Non-pigmented ciliary epithelial cell (primary cell): ENCODE data around the gene CDH6.
A peak's percentile ranks its signal among the peaks of the same experiment; 100 is the strongest.

Source experiments
- DNase-seq: peaks from one replicate; pipeline ENCODE4 v3.0.0-alpha.2; 2010; ENCODE audit warnings: low read depth

Gene CDH6

GRCh38 chr5:31197183-31197582 lies 3.7 kb downstream of the CDH6 start:
- peak; percentile 48 for DNase-seq

- DNase-seq, result no peak
These were observed 11.5 kb downstream of the CDH6 start for GRCh38 chr5:31204958-31205357.

DNA sequence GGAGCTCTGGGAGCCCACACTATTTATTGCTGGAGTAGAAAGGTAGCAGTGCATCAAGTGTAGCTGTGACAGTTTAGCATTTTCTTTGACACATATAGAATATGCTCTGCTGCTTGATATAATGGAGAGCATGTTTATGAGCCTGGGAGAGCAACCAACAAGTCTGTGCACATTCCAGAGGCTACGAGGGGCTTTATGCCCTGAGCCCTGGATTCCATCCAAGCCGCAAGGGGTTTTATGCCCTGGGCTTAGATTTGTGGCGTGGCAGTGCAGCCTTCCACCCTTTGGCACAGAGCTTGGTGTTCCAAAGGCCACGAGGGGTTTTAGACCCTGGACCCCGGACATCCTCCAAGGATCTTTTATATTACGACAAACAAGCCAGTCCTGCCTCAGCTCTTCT lies 14.6 kb downstream of the CDH6 start:
- no peak for DNase-seq

- no peak for DNase-seq
These were observed 15.8 kb downstream of the CDH6 start for GRCh38 chr5:31209334-31209733.

- no peak for DNase-seq
These were observed 17.6 kb downstream of the CDH6 start for GRCh38 chr5:31211098-31211497.

GRCh38 chr5:31213257-31213656 lies 19.8 kb downstream of the CDH6 start:
- no peak for DNase-seq

- no peak for DNase-seq
These were observed 20.2 kb downstream of the CDH6 start for GRCh38 chr5:31213705-31214121.

- DNase-seq, result no peak
These were observed 20.7 kb downstream of the CDH6 start for GRCh38 chr5:31214229-31214628.

DNA sequence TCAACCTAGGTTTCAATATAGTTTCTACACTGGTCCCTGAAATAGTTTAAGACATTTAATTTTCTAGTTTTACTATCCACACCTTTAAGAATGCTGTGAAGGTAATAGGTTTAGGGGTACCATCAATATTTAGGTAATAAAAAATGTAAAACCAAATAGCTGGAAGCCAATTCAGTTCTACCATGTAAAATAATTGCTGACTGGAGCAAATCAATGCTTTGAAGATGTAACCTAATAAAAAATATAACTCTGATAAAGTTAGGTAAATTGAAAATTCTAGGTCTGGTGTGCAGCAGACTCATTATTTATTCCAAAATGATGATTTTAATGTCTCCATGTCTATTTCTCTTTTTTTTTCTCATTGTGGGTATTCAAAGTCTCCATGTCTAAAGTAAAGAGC lies 21.8 kb downstream of the CDH6 start:
- DNase-seq, result no peak

DNA sequence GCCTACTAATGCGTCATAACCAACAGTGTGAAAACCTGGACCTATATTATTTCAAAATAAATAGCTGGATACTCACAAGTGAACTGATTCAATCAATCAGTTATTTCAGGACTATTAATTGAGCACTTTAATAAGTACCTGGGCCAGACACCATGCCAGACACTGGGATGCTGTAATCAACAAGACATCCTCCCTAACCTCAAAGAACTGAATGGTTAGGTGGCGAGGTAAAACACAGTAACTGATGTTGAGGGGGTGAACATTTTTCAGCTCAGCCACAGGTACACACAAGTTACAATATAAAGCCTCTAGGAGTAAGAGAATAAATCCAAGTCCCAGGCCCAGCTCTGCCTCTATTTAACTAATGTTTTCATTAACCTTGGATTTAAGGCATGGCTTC lies 24.0 kb downstream of the CDH6 start:
- no peak for DNase-seq

GRCh38 chr5:31218978-31219377 lies 25.5 kb downstream of the CDH6 start:
- DNase-seq, result no peak

GRCh38 chr5:31221001-31221400 lies 27.5 kb downstream of the CDH6 start:
- no peak for DNase-seq

DNA sequence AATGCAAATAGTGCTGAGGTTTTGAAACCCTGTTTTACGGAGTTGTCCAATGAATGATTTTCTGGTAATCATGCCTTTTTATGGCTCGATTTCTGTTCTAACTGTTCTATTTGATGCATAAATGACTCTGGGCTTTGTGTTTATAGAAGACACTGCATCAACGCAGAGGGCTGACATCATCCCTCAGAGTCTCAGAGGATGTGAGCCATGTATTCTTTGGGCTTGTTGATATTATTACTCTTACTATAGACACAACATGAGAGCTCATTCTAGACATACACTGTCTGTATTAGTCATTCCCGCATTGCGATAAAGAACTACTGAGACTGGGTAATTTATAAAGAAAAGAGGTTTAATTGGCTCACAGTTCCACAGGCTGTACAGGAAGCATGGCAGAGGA lies 31.6 kb downstream of the CDH6 start:
- peak; percentile 84 for DNase-seq

DNA sequence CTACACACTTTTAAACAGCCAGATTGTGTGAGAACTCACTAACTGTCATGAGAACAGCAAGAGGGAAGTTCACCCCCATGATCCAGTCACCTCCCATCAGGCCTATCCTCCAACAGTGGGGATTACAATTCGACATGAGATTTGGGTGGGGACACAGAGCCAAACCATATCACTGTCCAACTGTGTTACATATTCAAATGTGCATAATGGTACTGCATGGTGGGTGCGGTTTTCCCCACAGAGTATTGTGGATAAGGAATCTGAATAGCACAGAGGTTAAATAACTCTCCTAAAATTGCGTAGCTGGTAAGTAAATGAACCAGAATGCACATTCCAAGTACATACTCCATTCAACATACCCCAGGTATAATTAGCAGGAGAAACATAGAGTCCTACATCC lies 32.1 kb downstream of the CDH6 start:
- DNase-seq, result no peak

GRCh38 chr5:31226651-31227050 lies 33.2 kb downstream of the CDH6 start:
- DNase-seq, result no peak

GRCh38 chr5:31229266-31229665 lies 35.8 kb downstream of the CDH6 start:
- no peak for DNase-seq

- no peak for DNase-seq
These were observed 37.8 kb downstream of the CDH6 start for GRCh38 chr5:31231177-31231838.

GRCh38 chr5:31232273-31232888 lies 38.9 kb downstream of the CDH6 start:
- peak; percentile 32 for DNase-seq

DNA sequence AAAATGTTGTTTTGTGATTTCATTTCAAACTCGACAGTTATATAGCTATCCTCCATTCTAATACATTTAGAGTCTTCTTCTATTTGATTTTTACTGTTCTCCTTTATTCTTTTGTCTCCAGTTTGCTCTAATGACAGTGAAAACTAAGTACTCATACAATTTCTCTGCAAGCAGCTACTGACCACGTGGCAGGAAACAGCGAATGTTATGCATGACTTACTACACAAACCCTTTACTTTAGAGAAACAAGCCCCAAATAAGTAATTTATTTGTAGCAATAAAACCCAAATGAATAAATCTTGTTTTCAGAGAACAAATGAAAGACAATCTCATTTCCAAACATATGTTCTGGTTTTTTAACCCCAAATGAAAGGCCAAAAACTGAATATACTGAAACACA lies 41.9 kb downstream of the CDH6 start:
- DNase-seq, result no peak

- no peak for DNase-seq
These were observed 42.9 kb downstream of the CDH6 start for GRCh38 chr5:31236339-31236738.

GRCh38 chr5:31237174-31237573 lies 43.7 kb downstream of the CDH6 start:
- no peak for DNase-seq

DNA sequence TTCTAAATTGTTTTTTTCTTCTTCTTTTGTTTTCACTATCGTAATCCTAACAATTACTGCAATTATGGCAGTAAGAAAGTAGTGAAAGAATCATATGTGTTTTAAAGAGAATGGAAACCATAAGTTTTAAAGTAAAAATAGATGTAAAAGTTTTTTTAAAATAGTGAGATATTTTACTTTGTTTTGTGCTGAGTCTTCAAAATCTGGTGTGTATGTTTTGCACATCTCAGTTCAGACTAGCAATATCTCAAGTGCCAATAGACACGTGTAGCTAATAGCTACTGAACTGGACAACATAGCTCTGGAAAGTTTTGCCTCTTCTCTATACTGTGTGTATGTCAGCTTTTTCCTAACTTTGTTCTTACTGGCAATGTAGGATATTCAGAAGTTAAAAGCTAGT lies 45.0 kb downstream of the CDH6 start:
- DNase-seq, result no peak

- DNase-seq, result no peak
These were observed 51.4 kb downstream of the CDH6 start for GRCh38 chr5:31244921-31245320.

GRCh38 chr5:31247381-31247780 lies 53.9 kb downstream of the CDH6 start:
- DNase-seq, result no peak
